Cerebellar nuclear complex (tissue), 1 donor: Measurements from ENCODE around the gene PAQR4.
"Not testable (repeated sequence)": the region's sequence is repeated elsewhere in the genome, so short reads cannot be mapped to it uniquely, and the experiment has no call there.

Experiments used
- DNase-seq, 2 experiments: peaks; one replicate each; lab custom pipeline; 2025; lab: John Stamatoyannopoulos, UW

Gene PAQR4

GRCh38 chr16:2943716-2944115, 25.4 kb upstream of the PAQR4 start:
- DNase-seq, result not testable (repeated sequence)

GRCh38 chr16:2946649-2947048, 22.5 kb upstream of the PAQR4 start:
- DNase-seq, result no peak

- no peak for DNase-seq
Observed at GRCh38 chr16:2948807-2949704, 20.1 kb upstream of the PAQR4 start.

- DNase-seq, result no peak
Observed at GRCh38 chr16:2949705-2950352, 19.3 kb upstream of the PAQR4 start.

- DNase-seq, result no peak
Observed at GRCh38 chr16:2950353-2950724, 18.8 kb upstream of the PAQR4 start.

GRCh38 chr16:2950773-2951172, 18.4 kb upstream of the PAQR4 start:
- DNase-seq, result no peak

- no peak for DNase-seq
Observed at GRCh38 chr16:2952679-2953078, 16.5 kb upstream of the PAQR4 start.

- no peak for DNase-seq
Observed at GRCh38 chr16:2953706-2954627, 15.2 kb upstream of the PAQR4 start.

- DNase-seq, result no peak
Observed at GRCh38 chr16:2954656-2955381, 14.3 kb upstream of the PAQR4 start.

- DNase-seq, result no peak
Observed at GRCh38 chr16:2955438-2955778, 13.7 kb upstream of the PAQR4 start.

- DNase-seq, result no peak
Observed at GRCh38 chr16:2955779-2956578, 13.2 kb upstream of the PAQR4 start.

- DNase-seq, result no peak
Observed at GRCh38 chr16:2956579-2956956, 12.6 kb upstream of the PAQR4 start.

GRCh38 chr16:2959206-2959605, 9.9 kb upstream of the PAQR4 start:
- DNase-seq, result no peak

- no peak for DNase-seq
Observed at GRCh38 chr16:2960183-2961010, 8.8 kb upstream of the PAQR4 start.

GRCh38 chr16:2962334-2963073, 6.6 kb upstream of the PAQR4 start:
- no peak for DNase-seq

GRCh38 chr16:2963074-2963722, 6.0 kb upstream of the PAQR4 start:
- no peak for DNase-seq

- DNase-seq, result no peak
Observed at GRCh38 chr16:2963723-2964474, 5.2 kb upstream of the PAQR4 start, which contains the start of gene KREMEN2. Gene KREMEN2, plus strand, starts transcription at chr16:2964275. Its CDS starts 246 bp downstream, at chr16:2964521.
